SIG-M5 (cell line): Measurements from ENCODE around the gene APOLD1.
"Not testable (repeated sequence)": the region's sequence is repeated elsewhere in the genome, so short reads cannot be mapped to it uniquely, and the experiment has no call there.

Experiments used
- DNase-seq: peaks from one replicate; lab custom pipeline; 2025; lab: John Stamatoyannopoulos, UW

Gene APOLD1

GRCh38 chr12:12807970-12808702 is 22.7 kb downstream of the APOLD1 start:
- no peak for DNase-seq

GRCh38 chr12:12810553-12811021 is 25.1 kb downstream of the APOLD1 start:
- no peak for DNase-seq

DNA sequence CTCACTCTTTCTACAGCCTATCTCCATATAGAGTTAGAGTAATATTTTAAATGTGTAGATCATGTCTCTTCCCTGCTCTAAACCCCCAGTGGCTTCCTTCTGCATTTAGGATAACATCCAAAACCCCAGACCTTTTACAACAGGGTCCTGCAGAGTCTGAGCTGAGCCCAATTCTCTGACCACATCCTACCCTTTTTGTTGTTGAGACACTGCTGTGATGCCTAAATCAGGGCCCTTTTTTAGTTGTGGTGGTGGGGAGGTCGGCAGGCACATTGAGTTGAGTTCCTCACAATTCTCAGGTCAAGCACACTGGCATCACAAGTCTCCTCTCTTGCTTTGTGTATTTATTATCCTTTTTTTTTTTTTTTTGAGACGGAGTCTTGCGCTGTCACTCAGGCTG is 25.9 kb downstream of the APOLD1 start:
- DNase-seq: no peak

DNA sequence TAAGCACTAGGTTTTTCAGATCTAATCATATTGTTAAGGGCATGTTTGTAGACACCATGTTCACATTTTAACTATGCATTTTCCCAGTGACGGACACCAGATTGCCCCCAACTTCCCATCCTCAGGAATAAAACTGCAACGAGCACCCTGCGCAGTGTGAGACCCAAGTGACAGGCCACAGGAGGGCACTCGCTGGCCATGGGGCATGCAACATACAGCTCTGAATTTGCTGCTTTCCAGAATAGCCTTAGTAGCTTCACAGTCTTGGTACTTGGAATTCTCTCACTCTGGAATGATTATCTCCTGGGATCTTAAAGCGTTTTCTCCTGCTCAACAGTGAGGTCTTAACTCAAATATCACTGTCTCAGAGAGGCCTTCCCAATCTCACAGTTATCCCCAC is 26.7 kb downstream of the APOLD1 start:
- DNase-seq: no peak

DNA sequence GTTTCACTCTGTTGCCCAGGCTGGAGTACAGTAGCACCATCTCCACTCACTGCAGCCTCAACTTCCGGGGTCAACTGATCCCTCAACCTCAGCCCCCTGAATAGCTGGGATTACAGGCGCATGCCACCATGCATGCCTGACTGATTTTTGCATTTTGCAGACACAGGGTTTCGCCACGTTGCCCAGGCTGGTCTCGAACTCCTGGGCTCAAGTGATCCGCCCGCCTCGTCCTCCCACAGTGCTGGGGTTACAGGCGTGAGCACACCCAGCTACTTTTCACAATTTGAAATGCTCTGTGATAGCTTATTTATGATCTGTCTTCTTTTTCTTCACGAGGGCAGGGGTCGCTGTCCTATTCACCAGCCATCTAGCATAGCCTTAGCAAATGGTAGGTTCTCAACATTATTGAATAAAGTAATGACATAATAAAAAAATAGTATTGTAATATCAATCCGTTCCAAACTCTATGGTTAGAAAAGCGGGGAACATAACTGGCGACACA is 27.2 kb downstream of the APOLD1 start:
- DNase-seq: no peak

DNA sequence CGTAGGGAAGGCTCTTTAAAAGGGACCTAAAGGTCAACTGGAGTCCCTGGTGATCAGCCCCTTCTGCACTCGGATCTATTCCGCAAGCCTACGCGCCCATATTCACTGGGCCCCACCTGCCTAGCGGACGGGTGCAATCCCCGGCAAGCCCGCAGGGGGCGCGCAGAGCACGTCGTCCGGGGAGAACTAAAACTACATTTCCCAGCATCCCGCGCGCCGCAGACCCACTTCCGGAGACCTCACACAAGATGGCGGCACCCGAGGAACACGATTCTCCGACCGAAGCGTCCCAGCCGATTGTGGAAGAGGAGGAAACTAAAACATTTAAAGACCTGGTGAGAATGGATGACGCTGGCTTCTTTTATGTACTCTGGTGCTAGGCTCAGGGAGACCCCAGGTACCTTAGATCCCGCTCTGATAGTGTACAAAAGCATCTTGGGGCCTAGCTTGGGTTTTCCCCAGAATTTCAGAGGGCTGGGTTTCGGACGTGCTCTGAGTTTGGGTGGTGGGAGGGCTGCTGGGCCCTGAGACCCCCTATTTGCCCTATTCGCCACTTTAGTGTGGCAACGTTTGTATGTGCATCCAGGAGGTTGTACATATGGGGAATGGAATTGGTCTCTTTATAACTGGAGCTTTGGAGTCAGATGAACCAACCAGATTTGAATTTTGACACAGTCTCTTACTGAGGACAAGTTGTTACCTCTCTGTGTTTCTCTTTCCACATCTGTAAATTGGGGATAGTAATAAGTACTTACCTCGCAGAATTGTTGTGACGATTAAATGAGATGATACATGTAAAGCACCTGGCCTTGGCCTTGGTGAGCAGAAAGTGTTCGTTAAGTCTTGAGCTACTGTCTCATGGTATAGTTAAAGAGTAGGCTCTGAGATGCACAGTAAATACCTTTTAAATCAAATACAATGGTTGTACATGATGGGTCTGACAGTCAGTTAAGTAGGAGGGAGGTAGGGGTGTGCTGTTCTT is 28.0 kb downstream of the APOLD1 start, which contains the start of gene DDX47:
Gene DDX47, plus strand, starts transcription at position 227 of the 982 bp plus-strand sequence. Its CDS starts 22 bp downstream, at position 249.
- DNase-seq: peak; percentile 59

GRCh38 chr12:12817616-12818015 is 32.2 kb downstream of the APOLD1 start:
- no peak for DNase-seq

DNA sequence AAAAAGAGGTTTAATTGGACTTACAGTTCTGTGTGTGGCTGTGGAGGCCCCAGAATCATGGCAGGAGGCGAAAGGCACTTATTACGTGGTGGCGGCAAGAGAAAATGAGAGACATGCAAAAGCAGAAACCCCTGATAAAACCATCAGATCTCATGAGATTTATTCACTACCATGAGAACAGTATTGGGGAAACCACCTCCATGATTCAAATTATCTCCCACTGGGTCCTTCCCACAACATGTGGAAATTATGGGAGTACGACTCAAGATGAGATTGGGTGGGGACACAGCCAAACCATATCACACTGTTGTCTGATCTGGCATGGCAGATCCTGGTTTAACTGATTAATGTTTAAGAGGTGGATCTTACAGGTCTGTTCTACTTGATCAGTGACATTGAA is 33.2 kb downstream of the APOLD1 start:
- DNase-seq: no peak

- no peak for DNase-seq
These were observed 33.8 kb downstream of the APOLD1 start for GRCh38 chr12:12819221-12819620.

DNA sequence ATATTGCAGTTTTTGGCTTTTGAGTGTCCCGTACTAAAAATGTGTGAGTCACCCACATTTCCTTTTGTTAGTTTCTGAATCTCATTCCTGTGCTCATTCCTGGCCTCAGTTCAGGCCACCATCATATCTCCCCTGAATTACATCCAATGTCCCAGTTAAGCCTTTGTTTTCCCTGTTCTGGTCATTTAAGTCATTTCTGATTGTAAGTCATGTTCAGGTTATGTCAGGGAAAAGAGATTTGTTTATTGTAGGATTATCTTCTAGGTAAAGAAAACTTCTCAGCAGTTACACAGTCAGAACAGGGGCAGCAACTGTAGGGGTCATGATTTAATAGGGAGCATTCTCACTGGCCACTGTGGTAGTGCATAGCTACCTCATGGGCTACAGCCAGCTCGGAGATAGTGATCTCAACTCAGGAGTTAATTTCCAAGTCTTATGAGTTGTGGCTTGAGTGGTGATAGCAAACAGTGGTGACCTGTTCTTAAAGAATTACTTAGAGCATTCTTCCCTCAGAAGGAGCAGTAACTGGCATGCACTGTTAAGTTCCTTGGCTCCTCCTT is 34.4 kb downstream of the APOLD1 start:
- DNase-seq: no peak

DNA sequence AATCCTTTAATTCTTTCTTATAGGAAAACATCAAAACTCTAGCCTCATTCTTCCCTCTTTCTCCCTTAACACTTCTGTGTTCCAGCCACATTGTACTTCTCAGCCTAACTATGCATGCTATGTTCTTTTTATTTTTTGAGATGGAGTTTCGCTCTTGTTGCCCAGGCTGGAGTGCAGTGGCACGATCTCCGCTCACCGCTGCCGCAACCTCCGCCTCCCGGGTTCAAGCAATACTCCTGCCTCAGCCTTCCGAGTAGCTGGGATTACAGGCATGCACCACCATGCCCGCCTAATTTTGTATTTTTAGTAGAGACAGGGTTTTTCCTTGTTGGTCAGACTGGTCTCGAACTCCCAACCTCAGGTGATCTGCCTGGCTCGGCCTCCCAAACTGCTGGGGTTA is 34.9 kb downstream of the APOLD1 start:
- DNase-seq: not testable (repeated sequence)

DNA sequence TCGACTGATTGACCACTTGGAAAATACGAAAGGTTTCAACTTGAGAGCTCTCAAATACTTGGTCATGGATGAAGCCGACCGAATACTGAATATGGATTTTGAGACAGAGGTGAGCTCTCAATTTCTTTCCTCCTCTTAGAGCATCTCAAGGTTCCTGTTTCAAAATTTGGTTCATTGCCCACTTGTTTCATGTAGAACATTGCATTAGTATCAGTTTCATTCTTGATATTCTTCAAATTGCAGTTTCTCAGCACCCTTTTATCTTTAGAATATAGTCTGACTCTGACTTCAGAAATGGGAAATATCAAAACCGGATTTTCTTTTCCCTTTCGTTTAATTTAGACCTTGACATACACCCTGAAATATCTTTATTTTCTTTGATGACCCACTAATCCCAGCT is 36.5 kb downstream of the APOLD1 start:
- DNase-seq: no peak

DNA sequence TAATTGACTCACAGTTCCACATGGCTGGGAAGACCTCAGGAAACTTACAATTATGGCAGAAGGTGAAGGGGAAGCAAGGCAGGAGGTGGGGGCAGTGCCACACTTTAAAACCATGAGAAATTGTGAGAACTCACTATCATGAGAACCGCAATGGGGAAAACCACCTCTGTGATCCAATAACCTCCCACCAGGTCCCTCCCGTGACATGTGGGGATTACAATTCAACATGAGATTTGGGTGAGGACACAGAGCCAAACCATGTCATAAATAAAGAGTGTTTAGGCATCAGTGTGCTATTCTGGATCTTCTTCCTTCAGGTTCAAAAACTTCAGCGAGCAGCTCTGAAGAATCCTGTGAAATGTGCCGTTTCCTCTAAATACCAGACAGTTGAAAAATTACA is 37.4 kb downstream of the APOLD1 start:
- no peak for DNase-seq

GRCh38 chr12:12823300-12823699 is 37.8 kb downstream of the APOLD1 start:
- no peak for DNase-seq

DNA sequence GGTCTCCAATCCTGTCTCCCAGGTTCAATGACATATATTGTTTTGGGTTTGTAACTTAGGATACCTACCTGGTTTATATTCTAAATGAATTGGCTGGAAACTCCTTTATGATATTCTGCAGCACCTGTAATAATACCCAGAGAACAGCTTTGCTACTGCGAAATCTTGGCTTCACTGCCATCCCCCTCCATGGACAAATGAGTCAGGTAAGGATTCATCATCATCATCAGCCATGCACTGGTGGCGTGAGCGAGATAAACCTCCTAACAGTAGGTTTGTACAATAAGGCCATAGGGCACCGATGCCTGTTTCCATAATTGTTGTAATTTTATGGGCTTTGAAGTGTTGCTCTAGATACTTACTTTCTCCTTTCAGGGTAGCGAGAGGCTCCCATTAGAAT is 38.4 kb downstream of the APOLD1 start:
- DNase-seq: no peak

DNA sequence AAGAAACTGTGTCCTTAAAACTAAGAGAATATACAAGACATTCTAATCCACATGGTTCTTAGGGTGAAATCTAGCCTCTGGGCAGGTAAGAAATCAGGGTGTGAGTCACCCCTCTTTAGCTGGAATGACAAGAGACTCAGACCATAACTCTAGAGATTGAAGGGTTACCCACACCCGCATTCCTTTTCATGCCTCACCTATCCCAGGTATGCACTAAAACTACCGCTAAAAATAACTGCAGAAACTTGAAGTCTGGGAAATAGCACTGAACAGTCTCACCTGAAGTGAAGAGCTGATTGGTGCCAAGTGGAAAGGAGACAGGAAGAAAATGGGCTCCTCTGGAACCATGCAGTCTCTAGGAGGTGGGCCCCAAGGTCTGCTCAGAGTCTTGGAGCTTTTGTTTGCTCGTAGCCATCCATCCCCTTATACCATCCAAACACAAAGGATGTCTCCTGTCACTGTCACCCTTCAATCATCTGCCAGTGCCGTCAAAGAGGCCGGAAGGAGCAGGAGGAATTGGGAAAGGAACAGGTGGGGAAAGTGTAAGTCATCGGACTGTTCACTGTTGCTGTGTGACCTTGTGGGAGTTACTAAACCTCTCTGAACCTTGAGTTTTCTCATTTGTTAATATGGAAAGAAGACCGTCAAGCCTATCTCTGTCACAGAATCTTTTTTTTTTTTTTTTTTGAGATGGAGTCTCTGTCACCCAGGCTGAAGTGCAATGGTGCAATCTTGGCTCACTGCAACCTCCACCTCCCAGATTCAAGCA is 50.1 kb downstream of the APOLD1 start:
- DNase-seq: no peak

DNA sequence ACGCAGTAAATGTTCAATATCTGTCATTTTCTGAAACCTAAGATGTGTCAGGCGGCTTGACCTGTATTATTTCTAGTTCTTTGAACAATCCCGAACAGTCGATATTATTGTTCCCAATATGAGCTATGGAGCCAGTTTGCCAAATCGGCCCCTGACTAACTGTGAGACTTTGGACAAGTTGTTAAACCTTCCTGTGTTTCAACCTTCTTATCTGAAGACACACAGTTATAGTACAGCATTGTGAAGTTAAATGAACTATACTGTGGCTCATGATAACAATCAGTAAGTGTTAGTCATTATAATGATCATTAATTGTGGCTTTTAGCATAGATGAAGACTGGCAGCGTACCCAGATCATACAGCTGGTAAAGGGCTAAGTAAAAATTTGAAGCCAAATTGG is 51.1 kb downstream of the APOLD1 start:
- DNase-seq: no peak

DNA sequence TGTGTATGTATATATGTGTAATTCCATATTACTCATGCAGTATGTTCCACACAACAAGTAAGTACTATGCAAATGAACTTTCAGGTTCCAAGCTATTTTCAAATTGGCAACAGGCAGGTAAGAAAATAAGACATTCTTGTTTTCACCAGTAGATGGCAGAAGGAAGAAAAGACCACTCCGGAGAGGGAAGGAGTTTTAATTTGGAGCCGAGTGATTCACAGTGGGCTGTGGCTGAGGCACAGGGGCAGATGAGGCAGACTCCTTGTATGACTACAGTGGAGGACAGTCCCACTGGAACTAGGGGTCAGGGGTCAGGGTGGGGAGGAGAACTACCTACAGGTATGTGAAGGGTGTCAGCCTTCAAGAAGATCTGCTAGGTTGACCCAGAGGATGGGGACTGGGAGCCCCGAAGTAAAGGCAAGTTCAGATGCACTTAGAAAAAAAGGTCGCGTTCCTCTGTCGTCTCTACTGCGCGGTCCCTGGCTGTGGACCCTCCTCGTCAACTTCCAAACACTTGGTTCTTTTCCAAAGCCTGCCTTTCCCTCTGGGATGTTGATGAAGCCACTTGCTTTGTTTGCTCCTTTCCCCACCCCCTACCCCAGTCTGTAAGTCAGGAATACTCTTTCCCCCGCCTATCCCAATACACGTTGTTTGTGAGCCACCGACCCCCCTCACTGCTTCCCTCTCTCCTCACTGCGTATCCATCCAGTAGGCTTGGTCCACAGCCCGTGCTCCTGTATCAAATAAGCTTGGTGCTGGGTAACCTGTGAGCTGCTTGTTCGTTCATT is 51.8 kb downstream of the APOLD1 start:
- DNase-seq: no peak

- no peak for DNase-seq
These were observed 52.3 kb downstream of the APOLD1 start for GRCh38 chr12:12837813-12838153.

- DNase-seq: no peak
These were observed 53.5 kb downstream of the APOLD1 start for GRCh38 chr12:12839003-12839395.

- not testable (repeated sequence) for DNase-seq
These were observed 54.0 kb downstream of the APOLD1 start for GRCh38 chr12:12839439-12839838.
